Measurements from ENCODE around the gene CALU.

DNA sequence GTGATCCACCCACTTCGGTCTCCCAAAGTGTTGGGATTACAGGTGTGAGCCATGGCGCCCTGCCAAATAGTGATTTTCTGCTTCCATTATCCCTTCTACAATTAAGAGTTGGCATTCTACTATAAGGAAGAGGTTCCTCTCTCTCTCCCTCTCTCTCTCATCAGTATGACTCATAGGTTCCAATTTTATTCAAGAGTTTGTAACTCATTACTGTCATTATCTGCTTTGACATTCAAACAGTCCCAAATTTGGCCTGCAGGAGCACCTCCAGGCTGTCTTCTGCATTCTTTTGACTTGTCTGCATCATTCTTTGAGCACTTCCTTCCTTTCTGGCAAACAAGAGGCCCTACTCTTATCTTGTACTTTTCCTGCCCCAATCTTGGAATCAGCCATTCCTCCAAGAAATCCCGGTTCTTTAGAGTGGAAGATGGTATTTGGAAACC lies 33.2 kb upstream of the CALU start:
- TF ChIP-seq EZH2 (IDR thresholded peaks at IDR 0.05) (no peak), POLR2AphosphoS5 (IDR thresholded peaks at IDR 0.05; ENCODE audit: borderline replicate concordance, low read depth, low read length) (no peak), FOXP2 (optimal IDR thresholded peaks at IDR 0.05; ENCODE audit: control extremely low read depth, extremely low read length, insufficient read depth) (no peak)

Measured in SK-N-MC (cell line).